ENCODE results near the gene FAM3D.

GRCh38 chr3:58683466-58683865, 16.9 kb upstream of the FAM3D start:
- TF ChIP-seq, protein P1, sequence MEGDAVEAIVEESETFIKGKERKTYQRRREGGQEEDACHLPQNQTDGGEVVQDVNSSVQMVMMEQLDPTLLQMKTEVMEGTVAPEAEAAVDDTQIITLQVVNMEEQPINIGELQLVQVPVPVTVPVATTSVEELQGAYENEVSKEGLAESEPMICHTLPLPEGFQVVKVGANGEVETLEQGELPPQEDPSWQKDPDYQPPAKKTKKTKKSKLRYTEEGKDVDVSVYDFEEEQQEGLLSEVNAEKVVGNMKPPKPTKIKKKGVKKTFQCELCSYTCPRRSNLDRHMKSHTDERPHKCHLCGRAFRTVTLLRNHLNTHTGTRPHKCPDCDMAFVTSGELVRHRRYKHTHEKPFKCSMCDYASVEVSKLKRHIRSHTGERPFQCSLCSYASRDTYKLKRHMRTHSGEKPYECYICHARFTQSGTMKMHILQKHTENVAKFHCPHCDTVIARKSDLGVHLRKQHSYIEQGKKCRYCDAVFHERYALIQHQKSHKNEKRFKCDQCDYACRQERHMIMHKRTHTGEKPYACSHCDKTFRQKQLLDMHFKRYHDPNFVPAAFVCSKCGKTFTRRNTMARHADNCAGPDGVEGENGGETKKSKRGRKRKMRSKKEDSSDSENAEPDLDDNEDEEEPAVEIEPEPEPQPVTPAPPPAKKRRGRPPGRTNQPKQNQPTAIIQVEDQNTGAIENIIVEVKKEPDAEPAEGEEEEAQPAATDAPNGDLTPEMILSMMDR (IDR thresholded peaks at IDR 0.05 in 2 of 3, conservative IDR thresholded peaks at IDR 0.05 in 1 of 3; ENCODE audit: control insufficient read depth in 2 of 3, extremely low read depth in 1 of 3, insufficient read depth in 1 of 3, low read depth in 3 of 3, low read length in 3 of 3): no peak
- TF ChIP-seq FOXK2 (IDR thresholded peaks at IDR 0.05) (no peak), EZH2 (IDR thresholded peaks at IDR 0.05; ENCODE audit: borderline replicate concordance, control insufficient read depth, low read depth, low read length) (no peak), FOS (IDR thresholded peaks at IDR 0.05; ENCODE audit: borderline replicate concordance, extremely low read depth, insufficient read length) (no peak), MEF2A (IDR thresholded peaks at IDR 0.05; ENCODE audit: insufficient read depth, low read depth, low read length) (0 out of 2 replicates have a peak, but pooled peaks have one; percentile 27)
- TF ChIP-seq, protein P2, sequence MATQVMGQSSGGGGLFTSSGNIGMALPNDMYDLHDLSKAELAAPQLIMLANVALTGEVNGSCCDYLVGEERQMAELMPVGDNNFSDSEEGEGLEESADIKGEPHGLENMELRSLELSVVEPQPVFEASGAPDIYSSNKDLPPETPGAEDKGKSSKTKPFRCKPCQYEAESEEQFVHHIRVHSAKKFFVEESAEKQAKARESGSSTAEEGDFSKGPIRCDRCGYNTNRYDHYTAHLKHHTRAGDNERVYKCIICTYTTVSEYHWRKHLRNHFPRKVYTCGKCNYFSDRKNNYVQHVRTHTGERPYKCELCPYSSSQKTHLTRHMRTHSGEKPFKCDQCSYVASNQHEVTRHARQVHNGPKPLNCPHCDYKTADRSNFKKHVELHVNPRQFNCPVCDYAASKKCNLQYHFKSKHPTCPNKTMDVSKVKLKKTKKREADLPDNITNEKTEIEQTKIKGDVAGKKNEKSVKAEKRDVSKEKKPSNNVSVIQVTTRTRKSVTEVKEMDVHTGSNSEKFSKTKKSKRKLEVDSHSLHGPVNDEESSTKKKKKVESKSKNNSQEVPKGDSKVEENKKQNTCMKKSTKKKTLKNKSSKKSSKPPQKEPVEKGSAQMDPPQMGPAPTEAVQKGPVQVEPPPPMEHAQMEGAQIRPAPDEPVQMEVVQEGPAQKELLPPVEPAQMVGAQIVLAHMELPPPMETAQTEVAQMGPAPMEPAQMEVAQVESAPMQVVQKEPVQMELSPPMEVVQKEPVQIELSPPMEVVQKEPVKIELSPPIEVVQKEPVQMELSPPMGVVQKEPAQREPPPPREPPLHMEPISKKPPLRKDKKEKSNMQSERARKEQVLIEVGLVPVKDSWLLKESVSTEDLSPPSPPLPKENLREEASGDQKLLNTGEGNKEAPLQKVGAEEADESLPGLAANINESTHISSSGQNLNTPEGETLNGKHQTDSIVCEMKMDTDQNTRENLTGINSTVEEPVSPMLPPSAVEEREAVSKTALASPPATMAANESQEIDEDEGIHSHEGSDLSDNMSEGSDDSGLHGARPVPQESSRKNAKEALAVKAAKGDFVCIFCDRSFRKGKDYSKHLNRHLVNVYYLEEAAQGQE (IDR thresholded peaks at IDR 0.05; ENCODE audit: low read depth, low read length): no peak
- TF ChIP-seq, protein P3, sequence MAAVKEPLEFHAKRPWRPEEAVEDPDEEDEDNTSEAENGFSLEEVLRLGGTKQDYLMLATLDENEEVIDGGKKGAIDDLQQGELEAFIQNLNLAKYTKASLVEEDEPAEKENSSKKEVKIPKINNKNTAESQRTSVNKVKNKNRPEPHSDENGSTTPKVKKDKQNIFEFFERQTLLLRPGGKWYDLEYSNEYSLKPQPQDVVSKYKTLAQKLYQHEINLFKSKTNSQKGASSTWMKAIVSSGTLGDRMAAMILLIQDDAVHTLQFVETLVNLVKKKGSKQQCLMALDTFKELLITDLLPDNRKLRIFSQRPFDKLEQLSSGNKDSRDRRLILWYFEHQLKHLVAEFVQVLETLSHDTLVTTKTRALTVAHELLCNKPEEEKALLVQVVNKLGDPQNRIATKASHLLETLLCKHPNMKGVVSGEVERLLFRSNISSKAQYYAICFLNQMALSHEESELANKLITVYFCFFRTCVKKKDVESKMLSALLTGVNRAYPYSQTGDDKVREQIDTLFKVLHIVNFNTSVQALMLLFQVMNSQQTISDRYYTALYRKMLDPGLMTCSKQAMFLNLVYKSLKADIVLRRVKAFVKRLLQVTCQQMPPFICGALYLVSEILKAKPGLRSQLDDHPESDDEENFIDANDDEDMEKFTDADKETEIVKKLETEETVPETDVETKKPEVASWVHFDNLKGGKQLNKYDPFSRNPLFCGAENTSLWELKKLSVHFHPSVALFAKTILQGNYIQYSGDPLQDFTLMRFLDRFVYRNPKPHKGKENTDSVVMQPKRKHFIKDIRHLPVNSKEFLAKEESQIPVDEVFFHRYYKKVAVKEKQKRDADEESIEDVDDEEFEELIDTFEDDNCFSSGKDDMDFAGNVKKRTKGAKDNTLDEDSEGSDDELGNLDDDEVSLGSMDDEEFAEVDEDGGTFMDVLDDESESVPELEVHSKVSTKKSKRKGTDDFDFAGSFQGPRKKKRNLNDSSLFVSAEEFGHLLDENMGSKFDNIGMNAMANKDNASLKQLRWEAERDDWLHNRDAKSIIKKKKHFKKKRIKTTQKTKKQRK (IDR thresholded peaks at IDR 0.05; ENCODE audit: low read depth, low read length): no peak
